Ishikawa (cell line): ENCODE measurements around the gene HOXA13.

Experiments used
- CREB1 ChIP-seq: IDR thresholded peaks from 2 replicates; pipeline ENCODE4 v1.6.1; 2012; ENCODE audit warnings: low read depth
- EGR1 ChIP-seq: IDR thresholded peaks from 2 replicates; pipeline ENCODE4 v1.6.1; 2012
- EP300 ChIP-seq: IDR thresholded peaks from 2 replicates; pipeline ENCODE4 v1.6.1; 2012; ENCODE audit warnings: borderline replicate concordance
- MAX ChIP-seq: IDR thresholded peaks from 2 replicates; pipeline ENCODE4 v1.6.1; 2012
- USF1 ChIP-seq: IDR thresholded peaks from 2 replicates; pipeline ENCODE4 v1.6.1; 2012

GRCh38 chr7:27229448-27229847 lies 29.6 kb upstream of the HOXA13 start:
- TF ChIP-seq MAX: no peak
- no peak for TF ChIP-seq CREB1
- no peak for TF ChIP-seq EGR1
- no peak for TF ChIP-seq EP300
- no peak for TF ChIP-seq USF1
